NCI-H510A (cell line): ENCODE measurements around the gene NAT9.
A peak's percentile ranks its signal among the peaks of the same experiment; 100 is the strongest.

ENCODE experiments used
- DNase-seq: peaks from one replicate; lab custom pipeline; 2025; lab: John Stamatoyannopoulos, UW

NAT9 gene

GRCh38 chr17:74779948-74780400 is 3.8 kb upstream of the NAT9 start:
- DNase-seq, result no peak

DNA sequence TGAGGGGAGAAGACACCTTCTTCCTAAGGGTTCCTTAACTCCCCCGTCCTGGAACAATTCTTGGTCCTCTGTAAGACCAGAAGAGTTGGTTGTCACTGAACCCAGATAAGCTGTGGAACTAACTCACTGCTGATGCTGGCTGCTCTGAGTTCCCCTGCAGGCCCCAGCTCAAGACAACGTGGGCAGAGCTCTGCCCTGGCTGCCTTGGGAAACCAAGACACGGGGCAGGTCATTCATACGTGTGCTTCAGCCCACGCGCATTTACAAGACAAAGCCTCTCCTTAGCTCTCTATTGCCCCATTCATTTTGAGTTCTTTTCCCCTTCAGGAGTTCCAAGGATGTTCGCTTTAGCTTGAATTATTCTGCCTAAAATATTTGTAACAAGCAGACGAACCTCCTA is 3.4 kb upstream of the NAT9 start:
- DNase-seq, result no peak

- no peak for DNase-seq
Measured at GRCh38 chr17:74778960-74779359, 2.8 kb upstream of the NAT9 start.

DNA sequence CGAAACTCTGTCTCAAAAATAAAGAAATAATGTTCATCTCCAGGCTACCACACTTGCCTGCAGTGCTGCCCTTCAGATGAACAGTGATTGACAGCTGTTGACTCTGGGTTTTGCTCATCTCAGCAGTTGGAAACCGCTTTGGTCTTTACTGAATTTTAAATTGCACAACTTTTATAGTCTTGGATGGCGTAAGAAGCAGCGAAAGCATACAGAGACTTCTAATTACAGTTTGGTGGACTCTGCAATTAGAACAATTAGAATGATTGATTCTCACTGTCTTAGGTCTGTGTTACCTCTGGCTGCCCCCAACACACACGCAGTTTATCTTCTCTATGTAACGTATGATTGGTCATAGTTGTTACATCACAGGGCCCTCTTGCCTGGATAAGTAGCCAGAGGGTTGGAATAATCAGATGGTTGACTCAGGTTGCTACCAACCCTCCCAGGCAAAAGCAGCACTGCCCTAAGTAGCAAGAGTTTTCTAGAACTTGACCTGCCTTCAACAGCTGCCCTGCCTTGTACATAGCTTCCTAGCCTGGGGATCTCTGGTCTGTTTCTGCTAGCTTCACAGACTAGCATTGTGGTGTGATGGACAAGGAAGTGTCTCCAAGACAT is 1.9 kb upstream of the NAT9 start:
- DNase-seq, result no peak

DNA sequence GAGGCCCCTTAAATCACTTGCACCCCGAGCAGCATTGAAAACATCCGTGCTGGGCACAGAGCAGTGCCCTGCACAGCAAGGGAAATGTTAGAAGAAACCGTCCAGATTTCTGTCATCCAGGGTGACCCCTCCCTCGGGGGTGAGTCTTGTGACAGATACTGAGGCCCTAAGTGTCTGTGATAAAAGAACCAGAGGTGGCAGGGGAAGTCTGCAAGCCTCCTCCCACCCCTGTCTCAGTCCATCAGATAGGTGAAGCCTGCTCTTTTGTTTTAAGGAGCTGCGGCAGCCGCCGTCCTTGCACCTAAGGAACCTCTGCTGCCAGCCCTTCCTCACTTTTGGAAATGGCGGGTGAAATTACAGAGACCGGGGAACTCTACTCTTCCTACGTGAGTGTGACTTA is 845 bp upstream of the NAT9 start:
- no peak for DNase-seq

GRCh38 chr17:74775409-74776043 is 619 bp downstream of the NAT9 start:
- DNase-seq, result no peak

GRCh38 chr17:74773871-74774286 is 2.3 kb downstream of the NAT9 start:
- DNase-seq, result no peak

GRCh38 chr17:74773414-74773813 is 2.7 kb downstream of the NAT9 start:
- no peak for DNase-seq

GRCh38 chr17:74772053-74772452 is 4.1 kb downstream of the NAT9 start:
- no peak for DNase-seq

- no peak for DNase-seq
Measured at GRCh38 chr17:74771319-74771914, 4.7 kb downstream of the NAT9 start.

GRCh38 chr17:74770498-74771318 is 5.4 kb downstream of the NAT9 start:
- peak; percentile 54 for DNase-seq

- no peak for DNase-seq
Measured at GRCh38 chr17:74769856-74770497, 6.2 kb downstream of the NAT9 start.

DNA sequence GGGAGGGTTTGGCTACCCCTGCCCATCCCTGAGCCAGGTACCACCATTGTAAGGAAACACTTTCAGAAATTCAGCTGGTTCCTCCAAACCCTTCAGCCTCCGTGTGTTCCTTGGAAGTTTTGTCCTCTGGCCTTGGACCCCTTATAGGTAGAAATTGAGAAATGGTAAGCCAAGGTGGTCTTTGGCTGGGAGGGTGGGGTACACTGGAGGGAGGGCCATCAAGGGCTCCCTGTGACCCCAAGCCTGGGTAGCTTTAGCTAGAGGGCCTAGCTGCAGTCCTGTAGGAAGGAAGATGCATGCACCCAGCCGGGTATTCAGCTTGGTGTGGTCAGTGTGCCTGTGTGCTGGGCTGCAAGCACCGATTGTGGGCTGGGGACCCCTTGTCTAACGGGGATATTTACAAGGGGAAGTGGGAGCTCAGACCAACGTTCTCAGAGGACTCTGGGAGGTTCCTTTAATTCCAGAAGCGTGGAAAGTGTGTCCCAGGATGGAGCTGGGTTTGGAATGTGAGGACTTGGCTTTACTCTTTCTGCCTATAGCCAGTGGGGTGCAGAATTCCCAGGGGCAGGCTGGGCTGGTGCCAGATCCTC is 6.8 kb downstream of the NAT9 start:
- DNase-seq, result no peak

GRCh38 chr17:74768763-74769114 is 7.4 kb downstream of the NAT9 start:
- DNase-seq, result no peak

- DNase-seq, result no peak
Measured at GRCh38 chr17:74768069-74768762, 7.9 kb downstream of the NAT9 start.

DNA sequence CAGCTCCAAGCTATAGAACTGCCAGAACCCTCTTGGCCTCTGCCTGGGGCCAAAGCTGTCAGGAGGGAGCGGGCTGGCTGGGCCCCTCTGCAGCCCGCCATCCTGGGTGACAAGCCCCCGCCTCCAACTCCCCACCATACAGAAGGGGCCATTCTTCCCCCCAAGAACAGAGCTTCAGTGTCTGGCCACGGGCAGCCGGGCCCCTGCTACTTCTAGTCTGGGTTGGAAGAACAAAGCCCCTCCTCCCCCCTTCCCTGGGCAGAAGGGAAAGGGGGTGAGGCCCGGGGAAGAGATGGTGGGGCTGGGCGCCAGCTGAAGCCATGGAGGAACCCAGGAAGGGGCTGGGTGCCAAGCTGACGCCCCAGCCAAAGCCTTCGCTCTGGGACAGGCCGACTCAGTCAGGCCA is 9.0 kb downstream of the NAT9 start:
- DNase-seq, result no peak

DNA sequence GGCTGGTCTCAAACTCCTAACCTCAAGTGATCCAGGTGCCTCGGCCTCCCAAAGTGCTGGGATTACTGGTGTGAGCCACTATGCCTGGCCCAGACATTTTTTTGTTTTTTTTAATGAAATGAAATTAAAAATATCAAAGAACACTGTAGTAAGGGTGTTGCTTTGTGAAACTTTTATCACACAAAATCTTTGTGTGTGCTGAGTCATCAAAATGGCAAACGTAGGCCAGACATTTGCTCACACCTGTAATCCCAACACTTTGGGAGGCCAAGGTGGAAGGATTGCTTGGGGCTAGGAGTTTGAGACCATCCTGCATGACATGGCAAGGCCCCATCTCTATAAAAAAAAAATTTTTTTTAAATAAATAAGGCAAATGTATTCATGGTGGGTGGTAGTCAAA is 9.7 kb downstream of the NAT9 start:
- DNase-seq, result no peak

GRCh38 chr17:74764751-74765286 is 11.3 kb downstream of the NAT9 start:
- no peak for DNase-seq

DNA sequence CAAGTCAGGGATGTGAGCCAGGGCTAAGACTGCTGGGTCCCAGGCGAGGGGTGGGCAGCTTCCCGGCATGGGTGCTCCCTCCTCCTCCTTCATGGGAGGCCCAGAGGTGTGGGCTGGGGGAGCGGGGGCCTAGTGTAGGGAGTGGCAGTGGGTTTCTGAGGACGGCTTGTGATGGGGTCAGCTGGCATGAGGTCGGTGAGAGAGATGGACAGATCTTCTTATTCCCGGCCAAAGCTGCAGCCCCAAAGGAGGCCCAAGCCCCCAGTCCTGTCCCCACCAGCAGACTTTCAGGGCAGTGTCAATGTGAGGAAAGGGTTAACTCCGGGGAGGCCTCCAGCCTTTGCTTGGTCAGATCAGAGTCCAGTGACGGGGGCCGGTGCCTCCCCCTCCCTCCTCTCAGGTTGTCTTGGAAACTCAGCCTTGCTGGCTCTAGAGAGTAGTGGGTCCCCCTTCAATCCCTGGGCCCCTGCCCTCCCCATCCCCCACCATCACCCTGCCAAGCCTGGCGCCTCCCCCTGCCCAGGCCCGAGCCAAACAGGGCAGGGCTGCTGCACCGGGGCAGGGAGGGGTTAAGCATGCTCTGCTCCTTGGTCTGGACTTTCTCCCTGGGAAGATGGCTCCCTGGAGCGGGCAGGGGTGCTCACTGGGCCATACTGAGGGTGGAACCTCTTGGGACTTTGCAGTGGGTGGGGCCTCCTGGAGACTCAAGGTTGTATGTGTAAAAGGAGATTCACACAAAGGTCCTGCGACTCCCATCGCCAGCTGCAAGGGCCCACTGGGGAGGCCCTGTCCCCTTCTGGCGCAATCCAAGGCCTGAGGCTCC is 12.4 kb downstream of the NAT9 start:
- DNase-seq, result no peak

DNA sequence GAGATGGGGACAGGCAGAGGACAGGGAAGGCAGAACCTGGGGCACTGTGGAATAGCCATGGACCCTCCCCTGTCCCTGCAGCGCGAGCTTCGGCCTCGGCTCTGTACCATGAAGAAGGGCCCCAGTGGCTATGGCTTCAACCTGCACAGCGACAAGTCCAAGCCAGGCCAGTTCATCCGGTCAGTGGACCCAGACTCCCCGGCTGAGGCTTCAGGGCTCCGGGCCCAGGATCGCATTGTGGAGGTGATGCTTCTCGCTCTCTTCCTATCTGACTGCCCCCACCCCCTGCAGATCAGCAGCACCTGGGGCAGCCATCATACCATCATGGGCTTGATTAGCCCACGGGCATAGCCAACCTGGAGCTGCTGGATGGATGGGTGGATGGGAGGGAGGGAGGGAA is 14.2 kb downstream of the NAT9 start:
- DNase-seq, result no peak
